Mesothelial cell of epicardium (in vitro differentiated cells): Measurements from ENCODE around the gene NUTM2F. TPM values are rescaled to one million over a fixed set of nuclear protein-coding genes. Genes with fewer than 3 reads are reported as not detected.

Experiments used
- DNase-seq, 2 experiments: peaks; one replicate each; pipeline ENCODE4 v3.0.0; 2021; ENCODE audit warnings: low spot score in 2 of 2; ENCODE audit not compliant: unreplicated experiment in 2 of 2
- H3K27ac Mint-ChIP-seq: 2 replicates; pipeline ENCODE4 v1.8.0; 2021; ENCODE audit warnings: mixed read lengths
- H3K27me3 Mint-ChIP-seq: 2 replicates; pipeline ENCODE4 v1.8.0; 2021; ENCODE audit warnings: low read depth, mixed read lengths
- H3K36me3 Mint-ChIP-seq: 2 replicates; pipeline ENCODE4 v1.8.0; 2021; ENCODE audit warnings: mixed read lengths
- H3K4me1 Mint-ChIP-seq: 2 replicates; pipeline ENCODE4 v1.8.0; 2021; ENCODE audit warnings: mixed read lengths
- H3K4me3 Mint-ChIP-seq: 2 replicates; pipeline ENCODE4 v1.8.0; 2021; ENCODE audit warnings: mild to moderate bottlenecking, moderate library complexity, mixed read lengths
- H3K9me3 Mint-ChIP-seq: 2 replicates; pipeline ENCODE4 v1.8.0; 2021; ENCODE audit warnings: mixed read lengths
- CTCF ChIP-seq: fragments of 200-600 bp; sonication (generic); IDR thresholded peaks from one replicate; pipeline ENCODE4 v1.5.0; 2021; ENCODE audit warnings: antibody characterized with exemption; ENCODE audit not compliant: unreplicated experiment
- total RNA-seq: library from RNA; stranded (reverse); gene quantifications from 3 replicates; pipeline ENCODE4 v1.2.1, GENCODE V29; 2021

Gene NUTM2F
- total RNA-seq, 1 donor from 2014 or later: 0.38 TPM

DNA sequence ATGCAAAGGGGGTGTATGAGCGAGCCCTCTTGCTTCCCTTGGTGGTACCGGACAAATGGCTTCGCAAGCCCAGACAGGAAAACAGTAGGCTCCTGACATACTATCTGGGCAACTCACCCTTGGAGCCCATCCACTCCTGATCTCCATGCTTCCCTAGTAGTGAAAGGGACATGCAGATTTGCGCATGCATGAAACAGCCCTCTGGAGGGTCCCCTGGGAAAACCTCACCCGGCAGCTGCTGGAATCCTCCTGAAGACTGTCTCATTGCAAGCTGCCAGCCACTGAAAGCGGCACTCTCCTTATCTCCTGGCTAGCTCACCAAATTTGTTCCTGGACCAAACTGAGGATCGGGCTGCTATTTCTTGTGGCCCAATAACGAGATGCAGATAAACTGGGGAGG lies 59.2 kb downstream of the NUTM2F start:
- H3K9me3 Mint-ChIP-seq: peaks cover 33% of the 10 kb centered on the region
- no peaks in the 10 kb centered on the region for H3K4me1 Mint-ChIP-seq
- no peak for TF ChIP-seq CTCF
- DNase-seq: no peak
- no peak overlapping the region for H3K27ac Mint-ChIP-seq
- peaks cover 32% of the 10 kb centered on the region for H3K36me3 Mint-ChIP-seq
- H3K4me3 Mint-ChIP-seq: no peak overlapping the region
- H3K27me3 Mint-ChIP-seq: no peaks in the 10 kb centered on the region

Other genes with a start within 250 kb of the NUTM2F start
- gene PTPDC1, start 244.2 kb downstream of the NUTM2F start, total RNA-seq: 12.0 to 13.7 TPM (median 12.7 TPM) in 3 replicates
- 9.6 to 10.5 TPM (median 9.8 TPM) in 3 replicates for gene ZNF169, start 69.3 kb downstream of the NUTM2F start, total RNA-seq
- gene PCAT7, start 226.4 kb upstream of the NUTM2F start, total RNA-seq: 18.5 to 19.0 TPM (median 18.8 TPM) in 3 replicates